Dermis microvascular lymphatic vessel endothelial cell (primary cell): ENCODE measurements around the gene APBB2. TPM values are rescaled to one million over a fixed set of nuclear protein-coding genes. Genes with fewer than 3 reads are reported as not detected.

Source experiments
- DNase-seq, 2 donors: peaks; one replicate each; pipeline versions ENCODE4 v3.0.0 to v3.0.0-alpha.2; 2010; ENCODE audit warnings: low read depth in 2 of 2
- total RNA-seq: library from RNA; depleted of rRNA; stranded (reverse); fragments of >200 nt; gene quantifications from 2 replicates; pipeline ENCODE4 v1.2.1, GENCODE V29; 2014

APBB2 gene
- total RNA-seq, 1 donor from 2014 or later, result 30.9 TPM

GRCh38 chr4:41141900-41142299 is 72.4 kb downstream of the APBB2 start:
- DNase-seq, result peak in 1 of 2 donors; percentile 86

GRCh38 chr4:41140410-41140809 is 73.9 kb downstream of the APBB2 start:
- DNase-seq, result no peak

GRCh38 chr4:41137879-41138278 is 76.5 kb downstream of the APBB2 start:
- DNase-seq, result no peak

GRCh38 chr4:41136456-41136855 is 77.9 kb downstream of the APBB2 start:
- no peak for DNase-seq

GRCh38 chr4:41135801-41136200 is 78.5 kb downstream of the APBB2 start:
- no peak for DNase-seq

- no peak for DNase-seq
Measured at GRCh38 chr4:41134581-41134980, 79.8 kb downstream of the APBB2 start.

GRCh38 chr4:41133454-41134018 is 80.8 kb downstream of the APBB2 start:
- DNase-seq, result no peak

GRCh38 chr4:41132055-41132683 is 82.2 kb downstream of the APBB2 start:
- DNase-seq, result no peak

- no peak for DNase-seq
Measured at GRCh38 chr4:41129936-41130440, 84.4 kb downstream of the APBB2 start.

- no peak for DNase-seq
Measured at GRCh38 chr4:41129128-41129754, 85.1 kb downstream of the APBB2 start.

GRCh38 chr4:41125558-41126311 is 88.6 kb downstream of the APBB2 start:
- no peak for DNase-seq

- no peak for DNase-seq
Measured at GRCh38 chr4:41124916-41125548, 89.3 kb downstream of the APBB2 start.

- no peak for DNase-seq
Measured at GRCh38 chr4:41122775-41123174, 91.6 kb downstream of the APBB2 start.

GRCh38 chr4:41122309-41122708 is 92.0 kb downstream of the APBB2 start:
- DNase-seq, result no peak

GRCh38 chr4:41121906-41122305 is 92.4 kb downstream of the APBB2 start:
- no peak for DNase-seq

- peak in 1 of 2 donors; percentile 19 for DNase-seq
Measured at GRCh38 chr4:41120297-41121217, 93.8 kb downstream of the APBB2 start.

GRCh38 chr4:41119867-41120295 is 94.5 kb downstream of the APBB2 start:
- DNase-seq, result no peak

- DNase-seq, result no peak
Measured at GRCh38 chr4:41111791-41112190, 102.6 kb downstream of the APBB2 start.

- no peak for DNase-seq
Measured at GRCh38 chr4:41110050-41110449, 104.3 kb downstream of the APBB2 start.

GRCh38 chr4:41108481-41108880 is 105.9 kb downstream of the APBB2 start:
- no peak for DNase-seq
